K562 (cell line): ENCODE measurements around the gene GALNT15. TPM values are rescaled to one million over a fixed set of nuclear protein-coding genes. Genes with fewer than 3 reads are reported as not detected.

Experiments
- ATAC-seq: fragments of 200-7000 bp; cut with Tn5 transposase; 3 replicates; pipeline ENCODE4 v1.9.1; 2020; ENCODE audit warnings: moderate library complexity
- BruUV-seq: library from RNA; stranded (reverse); fragments of 400-500 nt; replicated peaks from 2 replicates; lab custom pipeline; 2021; lab: Mats Ljungman, UMichigan
- CTCF ChIA-PET: fragments of 300-600 bp; formaldehyde crosslinking; extraction: SDS; loops from one replicate; lab custom pipeline; 2021; ENCODE audit warnings: low intra/inter-chr PET ratio; lab: Yijun Ruan, JAX
- POLR2A ChIA-PET: fragments of 300-600, 350-650 bp; sonication (Branson Sonifier 250); formaldehyde crosslinking; extraction: SDS; loops from one replicate; lab custom pipeline; 2021; ENCODE audit warnings: antibody characterized with exemption, inconsistent platforms; lab: Yijun Ruan, JAX
- DNase-seq, 4 experiments: peaks; one replicate each; pipeline versions ENCODE4 v3.0.0 to v3.0.0-alpha.2; 2011 to 2018; ENCODE audit warnings: low spot score in 3 of 4, mixed read lengths in 3 of 4; ENCODE audit errors: extremely low read depth in 1 of 4
- FAIRE-seq: peaks from 2 replicates; lab custom pipeline; 2011; peaks lifted over from hg19 to GRCh38; lab: Jason Lieb, UNC
- H2AFZ ChIP-seq: 2 replicates; pipeline ENCODE4 v1.6.0; 2011; ENCODE audit warnings: low read depth, low read length, control low read depth, inconsistent platforms
- H3K27ac ChIP-seq: fragments of 200-600 bp; 3 replicates; pipeline ENCODE4 v1.8.0; 2011; ENCODE audit warnings: low read depth, mild to moderate bottlenecking, control low read depth, inconsistent platforms, low read length, moderate library complexity, mixed read lengths; ENCODE audit errors: extremely low read depth
- H3K27me3 ChIP-seq, 2 experiments: fragments of 300-600 bp in 1 of 2; 2 replicates in 1 of 2; 3 replicates in 1 of 2; pipeline versions ENCODE4 v1.6.0 to v1.8.0; 2011; ENCODE audit warnings: inconsistent platforms in 2 of 2, low read length in 2 of 2, mild to moderate bottlenecking in 1 of 2, mixed read lengths in 1 of 2, moderate library complexity in 1 of 2; ENCODE audit not compliant: control insufficient read depth in 2 of 2, insufficient read depth in 2 of 2
- H3K36me3 ChIP-seq: fragments of 300-600 bp; 3 replicates; pipeline ENCODE4 v1.8.0; 2011; ENCODE audit warnings: mild to moderate bottlenecking, low read length, inconsistent platforms; ENCODE audit not compliant: control insufficient read depth, insufficient read depth
- H3K4me1 ChIP-seq, 2 experiments: fragments of 200-600 bp in 1 of 2; replicated peaks in 1 of 2; 2 replicates in 1 of 2; 3 replicates in 1 of 2; pipeline versions ENCODE4 v1.5.1 to v1.8.0; 2011; ENCODE audit warnings: inconsistent platforms in 2 of 2, low read length in 2 of 2, mild to moderate bottlenecking in 1 of 2, mixed read lengths in 1 of 2, moderate library complexity in 1 of 2; ENCODE audit not compliant: control insufficient read depth in 2 of 2, insufficient read depth in 2 of 2
- H3K4me2 ChIP-seq: 2 replicates; pipeline ENCODE4 v1.6.1; 2011; ENCODE audit warnings: low read length, control low read depth, inconsistent platforms, mixed read lengths; ENCODE audit not compliant: insufficient read depth
- H3K4me3 ChIP-seq: fragments of 200-600 bp; sonication (generic), shearing (Covaris generic); 2 replicates; pipeline ENCODE4 v1.5.1; 2016; ENCODE audit warnings: control low read depth, inconsistent platforms
- H3K79me2 ChIP-seq: fragments of 200-600 bp; 3 replicates; pipeline ENCODE4 v1.8.0; 2011; ENCODE audit warnings: low read length, inconsistent platforms; ENCODE audit not compliant: control insufficient read depth, insufficient read depth
- H3K9ac ChIP-seq, 2 experiments: 2 replicates each; pipeline versions ENCODE4 v1.6.0 to v1.6.1; 2011; ENCODE audit warnings: low read depth in 2 of 2, low read length in 2 of 2, control low read depth in 1 of 2, inconsistent platforms in 1 of 2, mild to moderate bottlenecking in 1 of 2, mixed read lengths in 1 of 2; ENCODE audit not compliant: insufficient read depth in 1 of 2
- H3K9me1 ChIP-seq: one replicate; pipeline ENCODE4 v1.6.0; 2011; ENCODE audit warnings: inconsistent platforms, mild to moderate bottlenecking, low read length, moderate library complexity; ENCODE audit not compliant: control insufficient read depth, insufficient read depth
- H3K9me3 ChIP-seq: replicated peaks from 2 replicates; pipeline ENCODE4 v1.5.1; 2011; ENCODE audit warnings: low read depth, low read length, inconsistent platforms; ENCODE audit not compliant: control insufficient read depth, insufficient read depth
- H4K20me1 ChIP-seq: replicated peaks from 2 replicates; pipeline ENCODE4 v1.6.1; 2011; ENCODE audit warnings: low read length, inconsistent platforms, mixed read lengths; ENCODE audit not compliant: control insufficient read depth, insufficient read depth
- FOSL1 ChIP-seq: fragments of 200-800 bp; sonication (Bioruptor generic); conservative IDR thresholded peaks from 2 replicates; pipeline ENCODE4 v1.6.1; 2016; ENCODE audit warnings: missing genetic modification characterization, missing compliant biosample characterization
- FOXM1 ChIP-seq, 2 experiments: fragments of 450-650 bp in 1 of 2; sonication (generic) in 1 of 2; formaldehyde crosslinking in 1 of 2; IDR thresholded peaks; 2 replicates each; pipeline versions ENCODE4 v1.6.1 to v1.9.0; 2017 to 2022; ENCODE audit warnings: low read depth in 2 of 2, mild to moderate bottlenecking in 2 of 2, missing genetic modification reagents in 1 of 2, moderate library complexity in 1 of 2
- HIVEP1 ChIP-seq: fragments of 250-450 bp; sonication (Bioruptor Pico); IDR thresholded peaks from 2 replicates; pipeline ENCODE4 v1.4.0; 2020; ENCODE audit warnings: mild to moderate bottlenecking
- HMG20A ChIP-seq: fragments of 450-650 bp; formaldehyde crosslinking; conservative IDR thresholded peaks from 2 replicates; pipeline ENCODE4 v1.4.0; 2020; ENCODE audit warnings: mild to moderate bottlenecking, mixed read lengths
- KDM4B ChIP-seq, 2 experiments: fragments of 450-650 bp in 1 of 2; sonication (generic) in 1 of 2; IDR thresholded peaks; 2 replicates each; pipeline ENCODE4 v1.6.1; 2016 to 2017; ENCODE audit warnings: borderline replicate concordance in 2 of 2, antibody characterized with exemption in 1 of 2, low read depth in 1 of 2, mild to moderate bottlenecking in 1 of 2
- MXI1 ChIP-seq: IDR thresholded peaks from 2 replicates; pipeline ENCODE4 v1.6.1; 2011; ENCODE audit warnings: low read depth, mild to moderate bottlenecking, improper control_type of control experiment, low read length
- NFATC3 ChIP-seq: fragments of 450-650 bp; IDR thresholded peaks from 2 replicates; pipeline ENCODE4 v1.6.1; 2017; ENCODE audit warnings: mild to moderate bottlenecking
- RBM25 ChIP-seq: fragments of 200-400 bp; formaldehyde crosslinking; IDR thresholded peaks from 2 replicates; pipeline ENCODE4 v1.6.1; 2018; ENCODE audit warnings: low read length, low read depth, moderate library complexity; ENCODE audit not compliant: severe bottlenecking
- SMARCB1 ChIP-seq: IDR thresholded peaks from 2 replicates; pipeline ENCODE4 v1.6.1; 2011; ENCODE audit warnings: improper control_type of control experiment, low read depth; ENCODE audit not compliant: insufficient read length
- SMARCC2 ChIP-seq: fragments of 450-650 bp; IDR thresholded peaks from 2 replicates; pipeline ENCODE4 v1.6.1; 2017; ENCODE audit warnings: antibody characterized with exemption, moderate library complexity, mild to moderate bottlenecking, low read depth
- STAG1 ChIP-seq: sonication (generic); formaldehyde crosslinking; IDR thresholded peaks from 2 replicates; pipeline ENCODE4 v1.5.0; 2020; ENCODE audit warnings: missing genetic modification reagents, borderline replicate concordance
- TAF15 ChIP-seq: fragments of 200-400 bp; formaldehyde crosslinking; IDR thresholded peaks from 2 replicates; pipeline ENCODE4 v1.6.1; 2017; ENCODE audit warnings: mild to moderate bottlenecking, low read depth, low read length, moderate library complexity
- TAF9B ChIP-seq: fragments of 450-650 bp; IDR thresholded peaks from 2 replicates; pipeline ENCODE4 v1.6.1; 2018; ENCODE audit warnings: mild to moderate bottlenecking; ENCODE audit not compliant: partially characterized antibody
- ZNF12 ChIP-seq: sonication (generic); formaldehyde crosslinking; IDR thresholded peaks from 2 replicates; pipeline ENCODE4 v1.4.0; 2020; ENCODE audit warnings: mild to moderate bottlenecking, missing genetic modification reagents
- ZNF140 ChIP-seq: fragments of 250-450 bp; sonication (Bioruptor Pico); IDR thresholded peaks from 2 replicates; pipeline ENCODE4 v1.8.0; 2021; ENCODE audit warnings: moderate library complexity, mild to moderate bottlenecking, inconsistent platforms
- ZNF232 ChIP-seq: sonication (generic); formaldehyde crosslinking; IDR thresholded peaks from 2 replicates; pipeline ENCODE4 v1.8.0; 2022; ENCODE audit warnings: mild to moderate bottlenecking, missing genetic modification reagents
- ZNF24 ChIP-seq: fragments of 450-650 bp; IDR thresholded peaks from 2 replicates; pipeline ENCODE4 v1.6.1; 2016
- WGBS: fragments of 100-300 bp; shearing (Covaris generic); methylation state at CpG from one replicate; pipeline ENCODE4 v1.1.6; 2016; ENCODE audit warnings: low coverage, mixed read lengths; ENCODE audit not compliant: insufficient coverage; ENCODE audit errors: missing lambda C conversion rate; 5-methylcytosine and 5-hydroxymethylcytosine counted together
- in situ Hi-C: fragments of 300-500 bp; cut with MboI; formaldehyde crosslinking; loops from 4 replicates; pipeline ENCODE4 v1.15.0; 2018; ENCODE audit warnings: inconsistent platforms, mixed read lengths
- intact Hi-C: fragments of 100-400 bp; cut with micrococcal nuclease; formaldehyde crosslinking; loops from 2 replicates; pipeline ENCODE4 v1.14.2; 2022
- polyA plus RNA-seq, 8 experiments: library from polyadenylated mRNA; depleted of rRNA in 4 of 8; stranded (reverse) in 5 of 8; unstranded in 3 of 8; fragments of >200 nt; fragmentation: Nextera tagmentation in 2 of 8; fragmentation: Illumina TruSeq in 1 of 8; extraction: Ambion mirVana in 2 of 8; extraction: Trizol in 1 of 8; gene quantifications; 2 replicates each; pipeline versions ENCODE4 v1.2.1 to v1.2.3, GENCODE V29; 2011 to 2014; ENCODE audit warnings: inconsistent platforms in 1 of 8, missing spikeins in 1 of 8
- total RNA-seq, 7 experiments: library from RNA; depleted of rRNA in 6 of 7; stranded (reverse); fragments of >200 nt in 6 of 7; fragmentation: Illumina TruSeq in 2 of 7; extraction: Trizol in 2 of 7; gene quantifications; 2 replicates each; pipeline versions ENCODE4 v1.2.1 to v1.2.3, GENCODE V29; 2011 to 2021; ENCODE audit warnings: low replicate concordance in 1 of 7
- TF ChIP-seq, protein P1 (sequence below): fragments of 250-450 bp; sonication (Bioruptor Pico); IDR thresholded peaks from 2 replicates; pipeline ENCODE4 v1.5.0; 2021; ENCODE audit warnings: mild to moderate bottlenecking, borderline replicate concordance
- TF ChIP-seq, protein P2 (sequence below): fragments of 250-450 bp; sonication (Bioruptor Pico); IDR thresholded peaks from 2 replicates; pipeline ENCODE4 v1.8.0; 2021; ENCODE audit warnings: borderline replicate concordance, mild to moderate bottlenecking, moderate library complexity; ENCODE audit not compliant: poor library complexity, severe bottlenecking

The GALNT15 gene
- total and polyA plus RNA-seq, 9 of the 15 experiments (the other 6 are each of a cell fraction or from before 2014, with no cell fraction given) = not detected

DNA sequence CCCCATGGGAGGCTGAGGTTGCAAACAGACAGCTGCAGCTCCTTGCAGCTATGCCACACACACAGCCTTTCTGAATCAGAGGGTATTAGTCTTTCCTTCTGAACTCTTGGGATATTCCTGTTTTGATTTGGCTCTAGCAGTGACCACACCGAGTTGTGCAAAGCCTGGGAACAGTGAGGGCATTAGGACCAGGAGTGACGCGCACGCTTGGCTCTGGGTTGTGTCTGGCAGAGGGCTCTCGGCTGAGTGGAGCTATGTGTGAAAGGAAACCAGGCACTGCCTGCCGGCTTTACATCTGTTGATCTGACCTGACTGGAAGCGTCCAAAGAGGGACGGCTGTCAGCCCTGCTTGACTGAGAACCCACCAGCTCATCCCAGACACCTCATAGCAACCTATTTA lies at the start of gene GALNT15 (continued):
- TF ChIP-seq, protein P1, sequence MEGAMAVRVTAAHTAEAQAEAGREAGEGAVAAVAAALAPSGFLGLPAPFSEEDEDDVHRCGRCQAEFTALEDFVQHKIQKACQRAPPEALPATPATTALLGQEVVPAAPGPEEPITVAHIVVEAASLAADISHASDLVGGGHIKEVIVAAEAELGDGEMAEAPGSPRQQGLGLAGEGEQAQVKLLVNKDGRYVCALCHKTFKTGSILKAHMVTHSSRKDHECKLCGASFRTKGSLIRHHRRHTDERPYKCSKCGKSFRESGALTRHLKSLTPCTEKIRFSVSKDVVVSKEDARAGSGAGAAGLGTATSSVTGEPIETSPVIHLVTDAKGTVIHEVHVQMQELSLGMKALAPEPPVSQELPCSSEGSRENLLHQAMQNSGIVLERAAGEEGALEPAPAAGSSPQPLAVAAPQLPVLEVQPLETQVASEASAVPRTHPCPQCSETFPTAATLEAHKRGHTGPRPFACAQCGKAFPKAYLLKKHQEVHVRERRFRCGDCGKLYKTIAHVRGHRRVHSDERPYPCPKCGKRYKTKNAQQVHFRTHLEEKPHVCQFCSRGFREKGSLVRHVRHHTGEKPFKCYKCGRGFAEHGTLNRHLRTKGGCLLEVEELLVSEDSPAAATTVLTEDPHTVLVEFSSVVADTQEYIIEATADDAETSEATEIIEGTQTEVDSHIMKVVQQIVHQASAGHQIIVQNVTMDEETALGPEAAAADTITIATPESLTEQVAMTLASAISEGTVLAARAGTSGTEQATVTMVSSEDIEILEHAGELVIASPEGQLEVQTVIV (CRISPR knock-in tag) = no peak

DNA sequence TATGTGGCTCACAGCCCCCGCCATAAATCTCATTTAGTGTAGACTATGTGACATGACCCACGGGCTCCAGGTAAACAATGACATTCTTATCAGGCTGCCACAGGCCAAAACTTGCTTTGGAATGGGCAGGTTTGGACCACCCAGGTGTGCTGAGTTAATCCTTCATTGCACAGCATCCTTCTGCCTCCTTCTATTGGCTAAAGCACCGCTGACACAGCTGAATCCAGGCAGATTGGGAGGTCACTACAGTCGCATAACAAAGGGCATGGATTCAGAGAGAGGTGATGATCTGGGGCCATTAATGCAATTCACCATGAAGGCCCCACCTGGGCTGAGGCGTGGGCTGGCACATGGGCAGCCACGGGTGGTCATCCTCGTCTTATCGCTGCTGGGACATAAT lies 47.8 kb upstream of the GALNT15 start:
- ATAC-seq (no peak), FAIRE-seq (no peak), DNase-seq (no peak)
- 0% methylated on average over 8 of the region's 8 CpGs for WGBS
- POLR2A ChIA-PET = no interaction called here
- Histone ChIP-seq H3K79me2 (no peaks in the 10 kb centered on the region), H3K27me3 (peaks cover 2 to 9% of the 10 kb centered on the region in 2 experiments; a peak in 2 of 5 replicates), H3K27ac (no peak overlapping the region), H3K4me1 (no peaks in the 10 kb centered on the region), H3K9me3 (no peaks in the 10 kb centered on the region), H3K4me2 (no peak overlapping the region), H2AFZ (no peak overlapping the region), H3K4me3 (no peak overlapping the region), H4K20me1 (no peaks in the 10 kb centered on the region; the same call in 1 of the 2 replicates), H3K9ac (no peak overlapping the region), H3K36me3 (no peaks in the 10 kb centered on the region), H3K9me1 (no peaks in the 10 kb centered on the region)
- TF ChIP-seq, protein P2, sequence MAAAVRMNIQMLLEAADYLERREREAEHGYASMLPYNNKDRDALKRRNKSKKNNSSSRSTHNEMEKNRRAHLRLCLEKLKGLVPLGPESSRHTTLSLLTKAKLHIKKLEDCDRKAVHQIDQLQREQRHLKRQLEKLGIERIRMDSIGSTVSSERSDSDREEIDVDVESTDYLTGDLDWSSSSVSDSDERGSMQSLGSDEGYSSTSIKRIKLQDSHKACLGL (CRISPR knock-in tag) = no peak
- no peak for TF ChIP-seq TAF9B
- TF ChIP-seq SMARCB1 = no peak
- no peak for TF ChIP-seq ZNF12
- TF ChIP-seq SMARCC2 = no peak
- TF ChIP-seq ZNF140 = no peak
- TF ChIP-seq NFATC3 = no peak
- no peak for TF ChIP-seq STAG1 (CRISPR knock-in tag)
- no peak for TF ChIP-seq HMG20A (CRISPR knock-in tag)
- TF ChIP-seq MXI1 = no peak
- TF ChIP-seq RBM25 = no peak
- no peak for TF ChIP-seq ZNF24
- no peak for TF ChIP-seq FOXM1 (IDR thresholded peaks at IDR 0.05; ENCODE audit: low read depth)
- no peak for TF ChIP-seq FOXM1 (CRISPR knock-in tag; IDR thresholded peaks at IDR 0.05; ENCODE audit: low read depth)
- TF ChIP-seq HIVEP1 (CRISPR knock-in tag) = no peak
- no peak for TF ChIP-seq TAF15
- no peak for TF ChIP-seq ZNF232 (CRISPR knock-in tag)
- no peak for TF ChIP-seq KDM4B (IDR thresholded peaks at IDR 0.05; ENCODE audit: borderline replicate concordance in 2 of 2, low read depth in 1 of 2)
- TF ChIP-seq FOSL1 (tag) = no peak
- BruUV-seq = no TSS peak
- intact Hi-C loops = no loop called here
- CTCF ChIA-PET = no interaction called here
- in situ Hi-C loops = no loop called here
